ENCODE data around the gene TUBGCP5. TPM values are rescaled to one million over a fixed set of nuclear protein-coding genes. Genes with fewer than 3 reads are reported as not detected.
"Not testable (repeated sequence)": the region's sequence is repeated elsewhere in the genome, so short reads cannot be mapped to it uniquely, and the experiment has no call there.

TUBGCP5 gene
- total RNA-seq, 2 experiments from 2014 or later, result 24.2 to 24.5 TPM

GRCh38 chr15:23052522-23052921, 13.2 kb upstream of the TUBGCP5 start:
- ChIA-PET POLR2A (no interaction called here), CTCF (no interaction called here)
- no peak for TF ChIP-seq CTCF (IDR thresholded peaks at IDR 0.05)
- Mint-ChIP-seq H3K27ac (no peak overlapping the region), H3K4me3 (no peak overlapping the region), H3K4me1 (ENCODE audit: low read depth) (no peaks in the 10 kb centered on the region), H3K36me3 (ENCODE audit: low read depth) (no peaks in the 10 kb centered on the region), H3K9me3 (no peaks in the 10 kb centered on the region), H3K27me3 (peaks cover 16% of the 10 kb centered on the region)
- DNase-seq, result no peak
- Histone ChIP-seq H3K27me3 (ENCODE audit: control insufficient read depth in 1 of 2, insufficient read depth in 2 of 2, low read length in 2 of 2) (peaks cover 0 to 7% of the 10 kb centered on the region in 2 experiments), H3K27ac (ENCODE audit: low read depth in 1 of 2, low read length in 2 of 2) (no peak overlapping the region), H3K36me3 (ENCODE audit: insufficient read depth, low read length) (no peaks in the 10 kb centered on the region), H3K9me3 (ENCODE audit: control insufficient read depth in 1 of 2, insufficient read depth in 1 of 2, low read length in 2 of 2) (no peaks in the 10 kb centered on the region), H3K4me3 (ENCODE audit: low read length) (no peak overlapping the region), H3K4me1 (ENCODE audit: insufficient read depth, low read length) (no peaks in the 10 kb centered on the region)
- intact Hi-C loops (cut with DNase I, micrococcal nuclease), result no loop called here
- ATAC-seq (ENCODE audit: poor library complexity), result no peak

- TF ChIP-seq CTCF (IDR thresholded peaks at IDR 0.05), result no peak
- no peak overlapping the region for H3K27ac Mint-ChIP-seq
- intact Hi-C loops (cut with DNase I, micrococcal nuclease), result no loop called here
- H3K4me1 Mint-ChIP-seq (ENCODE audit: low read depth), result no peaks in the 10 kb centered on the region
- DNase-seq (no peak), ATAC-seq (ENCODE audit: poor library complexity) (peak; percentile 49)
- H3K4me3 ChIP-seq (ENCODE audit: low read length), result no peak overlapping the region
- H3K4me3 Mint-ChIP-seq, result no peak overlapping the region
- no peak overlapping the region for H3K27ac ChIP-seq (ENCODE audit: low read depth in 1 of 2, low read length in 2 of 2)
- H3K27me3 Mint-ChIP-seq, result peaks cover 9% of the 10 kb centered on the region
- POLR2A ChIA-PET, result no interaction called here
- no peaks in the 10 kb centered on the region for H3K4me1 ChIP-seq (ENCODE audit: insufficient read depth, low read length)
- H3K9me3 ChIP-seq (ENCODE audit: control insufficient read depth in 1 of 2, insufficient read depth in 1 of 2, low read length in 2 of 2), result no peaks in the 10 kb centered on the region
- H3K36me3 Mint-ChIP-seq (ENCODE audit: low read depth), result no peaks in the 10 kb centered on the region
- no peaks in the 10 kb centered on the region for H3K36me3 ChIP-seq (ENCODE audit: insufficient read depth, low read length)
- no peaks in the 10 kb centered on the region for H3K9me3 Mint-ChIP-seq
- CTCF ChIA-PET, result no interaction called here
- no peaks in the 10 kb centered on the region for H3K27me3 ChIP-seq (ENCODE audit: control insufficient read depth in 1 of 2, insufficient read depth in 2 of 2, low read length in 2 of 2)
Observed at GRCh38 chr15:23050708-23051107, 11.3 kb upstream of the TUBGCP5 start.

- Histone ChIP-seq H3K4me3 (ENCODE audit: low read length) (no peak overlapping the region), H3K27ac (ENCODE audit: low read depth in 1 of 2, low read length in 2 of 2) (no peak overlapping the region), H3K27me3 (ENCODE audit: control insufficient read depth in 1 of 2, insufficient read depth in 2 of 2, low read length in 2 of 2) (no peaks in the 10 kb centered on the region), H3K4me1 (ENCODE audit: insufficient read depth, low read length) (no peaks in the 10 kb centered on the region), H3K9me3 (ENCODE audit: control insufficient read depth in 1 of 2, insufficient read depth in 1 of 2, low read length in 2 of 2) (no peaks in the 10 kb centered on the region), H3K36me3 (ENCODE audit: insufficient read depth, low read length) (no peaks in the 10 kb centered on the region)
- POLR2A ChIA-PET, result no interaction called here
- Mint-ChIP-seq H3K27me3 (peaks cover 5% of the 10 kb centered on the region), H3K4me3 (no peak overlapping the region), H3K4me1 (ENCODE audit: low read depth) (no peaks in the 10 kb centered on the region), H3K36me3 (ENCODE audit: low read depth) (no peaks in the 10 kb centered on the region), H3K27ac (no peak overlapping the region), H3K9me3 (no peaks in the 10 kb centered on the region)
- ATAC-seq (ENCODE audit: poor library complexity), result no peak
- intact Hi-C loops (cut with DNase I, micrococcal nuclease), result no loop called here
- CTCF ChIA-PET, result no interaction called here
- no peak for DNase-seq
- no peak for TF ChIP-seq CTCF (IDR thresholded peaks at IDR 0.05)
Observed at GRCh38 chr15:23049984-23050628, 10.7 kb upstream of the TUBGCP5 start.

- not testable (repeated sequence) for H3K27me3 Mint-ChIP-seq, DNase-seq
Observed at GRCh38 chr15:23048572-23049282, 9.4 kb upstream of the TUBGCP5 start.

GRCh38 chr15:23043987-23044386, 4.6 kb upstream of the TUBGCP5 start:
- H3K27me3 ChIP-seq (ENCODE audit: control insufficient read depth in 1 of 2, insufficient read depth in 2 of 2, low read length in 2 of 2); POLR2A ChIA-PET; DNase-seq; H3K4me3 ChIP-seq (ENCODE audit: low read length); intact Hi-C loops (cut with DNase I, micrococcal nuclease); H3K4me3 Mint-ChIP-seq; ATAC-seq (ENCODE audit: poor library complexity); H3K27me3 Mint-ChIP-seq; H3K36me3 ChIP-seq (ENCODE audit: insufficient read depth, low read length); H3K9me3 ChIP-seq (ENCODE audit: control insufficient read depth in 1 of 2, insufficient read depth in 1 of 2, low read length in 2 of 2); H3K36me3 Mint-ChIP-seq (ENCODE audit: low read depth); H3K4me1 Mint-ChIP-seq (ENCODE audit: low read depth); H3K27ac Mint-ChIP-seq; H3K27ac ChIP-seq (ENCODE audit: low read depth in 1 of 2, low read length in 2 of 2); H3K9me3 Mint-ChIP-seq; CTCF ChIA-PET; H3K4me1 ChIP-seq (ENCODE audit: insufficient read depth, low read length): not testable (repeated sequence)

More at GRCh38 chr15:23048572-23049282, 9.4 kb upstream of the TUBGCP5 start:
- H3K36me3 Mint-ChIP-seq (ENCODE audit: low read depth); CTCF ChIA-PET; H3K27ac ChIP-seq (ENCODE audit: low read depth in 1 of 2, low read length in 2 of 2); POLR2A ChIA-PET; H3K4me3 ChIP-seq (ENCODE audit: low read length); H3K4me3 Mint-ChIP-seq; H3K27me3 ChIP-seq (ENCODE audit: control insufficient read depth in 1 of 2, insufficient read depth in 2 of 2, low read length in 2 of 2); H3K9me3 ChIP-seq (ENCODE audit: control insufficient read depth in 1 of 2, insufficient read depth in 1 of 2, low read length in 2 of 2); H3K9me3 Mint-ChIP-seq; H3K36me3 ChIP-seq (ENCODE audit: insufficient read depth, low read length); H3K4me1 ChIP-seq (ENCODE audit: insufficient read depth, low read length); ATAC-seq (ENCODE audit: poor library complexity); intact Hi-C loops (cut with DNase I, micrococcal nuclease); H3K27ac Mint-ChIP-seq; H3K4me1 Mint-ChIP-seq (ENCODE audit: low read depth): not testable (repeated sequence)

Data from CD4-positive, alpha-beta T cell (primary cell).